Adrenal gland (tissue), 12 donors: Measurements from ENCODE around the gene EFHC1. TPM values are rescaled to one million over a fixed set of nuclear protein-coding genes. Genes with fewer than 3 reads are reported as not detected.

ENCODE experiments used
- DNase-seq, 7 donors: peaks; one replicate each; pipeline ENCODE4 v3.0.0-alpha.2; 2019 to 2020
- H3K27ac ChIP-seq, 5 donors: fragments of 200-600 bp; sonication (generic) in 4 of 5; 1 replicate in 3 of 5; 2 replicates in 2 of 5; pipeline versions ENCODE4 v1.5.1 to v1.8.0; 2016 to 2020; ENCODE audit warnings: mild to moderate bottlenecking in 1 of 5
- H3K27me3 ChIP-seq: fragments of 200-600 bp; 2 replicates; pipeline ENCODE4 v1.8.0; 2021
- H3K36me3 ChIP-seq, 2 donors: fragments of 200-600 bp; replicated peaks in 1 of 2; 1 replicate in 1 of 2; 2 replicates in 1 of 2; pipeline versions ENCODE4 v1.5.1 to v1.8.0; 2018 to 2022
- H3K4me1 ChIP-seq, 2 donors: fragments of 200-600 bp; replicated peaks in 1 of 2; 1 replicate in 1 of 2; 2 replicates in 1 of 2; pipeline versions ENCODE4 v1.5.1 to v1.8.0; 2018 to 2021
- H3K4me3 ChIP-seq, 4 donors: fragments of 200-600 bp; sonication (generic) in 3 of 4; one replicate each; pipeline ENCODE4 v1.5.1; 2016 to 2018
- H3K9me3 ChIP-seq, 3 donors: fragments of 200-600 bp; sonication (generic) in 1 of 3; replicated peaks in 1 of 3; 1 replicate in 2 of 3; 2 replicates in 1 of 3; pipeline versions ENCODE4 v1.5.1 to v1.8.0; 2016 to 2021
- CTCF ChIP-seq, 6 experiments: fragments of 450-650 bp in 4 of 6; fragments of 200-600 bp in 2 of 6; sonication (generic) in 1 of 6; IDR thresholded peaks; 1 replicate in 5 of 6; 2 replicates in 1 of 6; pipeline versions ENCODE4 v1.5.1 to v1.8.0; 2016 to 2021; ENCODE audit warnings: antibody characterized with exemption in 6 of 6, mild to moderate bottlenecking in 2 of 6, moderate library complexity in 1 of 6
- POLR2A ChIP-seq, 2 donors: fragments of 450-650 bp; IDR thresholded peaks; one replicate each; pipeline ENCODE4 v1.6.1; 2017; ENCODE audit warnings: antibody characterized with exemption in 2 of 2, mild to moderate bottlenecking in 2 of 2, moderate library complexity in 1 of 2
- WGBS, 4 donors: extraction: QIAGEN DNeasy Blood & Tissue Kit in 2 of 4; methylation state at CpG; one replicate each; pipeline versions ENCODE4 v1.1.5 to v1.1.7; 2013 to 2017; 5-methylcytosine and 5-hydroxymethylcytosine counted together
- intact Hi-C, 2 donors: fragments of 100-400 bp; cut with DNase I; formaldehyde crosslinking; loops; one replicate each; pipeline versions ENCODE4 v1.14.1 to v1.15.0; 2022 to 2023
- polyA plus RNA-seq, 3 donors: library from polyadenylated mRNA; stranded (reverse); fragments of 200-250 nt in 2 of 3; fragments of 350-450 nt in 1 of 3; fragmentation: Illumina TruSeq in 1 of 3; extraction: RNeasy Lipid Tissue Mini Kit (QIAGEN cat#74804) in 1 of 3; gene quantifications; one replicate each; pipeline ENCODE4 v1.2.3, GENCODE V29; 2013 to 2014
- total RNA-seq, 9 donors: library from RNA; depleted of rRNA in 4 of 9; stranded (reverse); fragments of >200 nt in 4 of 9; fragments of 120-200 nt in 1 of 9; fragmentation: NEBNext Ultra II Directional in 1 of 9; extraction: Animal tissue kit (Norgen Biotek cat#: 25700) in 1 of 9; gene quantifications; one replicate each; pipeline versions ENCODE4 v1.1.0 to v1.2.4, GENCODE V29; 2013 to 2023
- donor health status: healthy with polysubstance abuse.
- donor health status: Bipolar disorder and iron deficiency.
- donor health status: DM: yes; HTN: yes; CAD: no.
- donor health status: DM: no; HTN: no; CAD: no.
- donor health status: DM: no; HTN: no; CAD: no.
- donor health status: DM: yes; HTN: yes; CAD: no.

EFHC1 gene
- total and polyA plus RNA-seq, 12 donors, result 4.0 to 47.9 (median 16.8) TPM

DNA sequence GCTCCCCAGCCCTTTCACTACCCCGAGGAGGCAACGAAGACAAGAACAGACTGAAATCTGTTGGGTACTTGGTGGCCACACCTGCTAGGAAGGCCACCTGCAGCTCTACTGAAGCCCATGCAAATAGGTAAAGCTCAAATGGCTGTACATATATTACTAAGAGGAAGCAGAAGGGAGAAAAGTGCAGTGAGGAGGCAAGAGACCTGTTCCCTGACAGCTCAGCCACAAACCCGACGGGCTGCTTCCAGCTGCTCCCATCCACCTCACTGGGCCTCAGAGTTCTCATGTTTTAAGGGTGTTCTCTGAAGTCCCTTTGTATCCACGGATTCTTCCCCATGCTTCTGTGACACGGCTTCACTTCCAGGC lies 132.1 kb downstream of the EFHC1 start:
- Histone ChIP-seq H3K36me3 (no peaks in the 10 kb centered on the region), H3K4me3 (no peak overlapping the region), H3K27ac (peak overlapping the region in 2 of 5 donors; percentile 36 to 51), H3K27me3 (no peaks in the 10 kb centered on the region), H3K4me1 (peaks cover 8 to 31% of the 10 kb centered on the region in 2 donors), H3K9me3 (no peaks in the 10 kb centered on the region)
- DNase-seq, result peak in 1 of 7 donors; percentile 43
- 58 to 76% (median 71%) methylated on average over 6 of the region's 6 CpGs for WGBS, 4 donors
- intact Hi-C loops, result no loop called here
- no peak for TF ChIP-seq POLR2A (IDR thresholded peaks at IDR 0.05)
- TF ChIP-seq CTCF (IDR thresholded peaks at IDR 0.05), result no peak

GRCh38 chr6:52553158-52553557 lies 133.0 kb downstream of the EFHC1 start:
- no peaks in the 10 kb centered on the region for H3K36me3 ChIP-seq
- no peaks in the 10 kb centered on the region for H3K27me3 ChIP-seq
- H3K27ac ChIP-seq, result no peak overlapping the region
- no peak overlapping the region for H3K4me3 ChIP-seq
- WGBS, 4 donors, result 92 to 100% (median 100%) methylated on average over 1 of the region's 1 CpG
- no peaks in the 10 kb centered on the region for H3K9me3 ChIP-seq
- TF ChIP-seq CTCF (IDR thresholded peaks at IDR 0.05) (no peak), POLR2A (IDR thresholded peaks at IDR 0.05) (no peak)
- peaks cover 8 to 25% of the 10 kb centered on the region in 2 donors for H3K4me1 ChIP-seq
- DNase-seq, result peak in 1 of 7 donors; percentile 11
- intact Hi-C loops, result no loop called here

GRCh38 chr6:52553719-52554118 lies 133.6 kb downstream of the EFHC1 start:
- Histone ChIP-seq H3K4me1 (peaks cover 8 to 25% of the 10 kb centered on the region in 2 donors), H3K27me3 (no peaks in the 10 kb centered on the region), H3K4me3 (no peak overlapping the region), H3K36me3 (no peaks in the 10 kb centered on the region), H3K27ac (no peak overlapping the region), H3K9me3 (no peaks in the 10 kb centered on the region)
- WGBS, 4 donors, result 60 to 73% (median 69%) methylated on average over 2 of the region's 2 CpGs
- no peak for DNase-seq
- no peak for TF ChIP-seq CTCF (IDR thresholded peaks at IDR 0.05)
- intact Hi-C loops, result no loop called here

DNA sequence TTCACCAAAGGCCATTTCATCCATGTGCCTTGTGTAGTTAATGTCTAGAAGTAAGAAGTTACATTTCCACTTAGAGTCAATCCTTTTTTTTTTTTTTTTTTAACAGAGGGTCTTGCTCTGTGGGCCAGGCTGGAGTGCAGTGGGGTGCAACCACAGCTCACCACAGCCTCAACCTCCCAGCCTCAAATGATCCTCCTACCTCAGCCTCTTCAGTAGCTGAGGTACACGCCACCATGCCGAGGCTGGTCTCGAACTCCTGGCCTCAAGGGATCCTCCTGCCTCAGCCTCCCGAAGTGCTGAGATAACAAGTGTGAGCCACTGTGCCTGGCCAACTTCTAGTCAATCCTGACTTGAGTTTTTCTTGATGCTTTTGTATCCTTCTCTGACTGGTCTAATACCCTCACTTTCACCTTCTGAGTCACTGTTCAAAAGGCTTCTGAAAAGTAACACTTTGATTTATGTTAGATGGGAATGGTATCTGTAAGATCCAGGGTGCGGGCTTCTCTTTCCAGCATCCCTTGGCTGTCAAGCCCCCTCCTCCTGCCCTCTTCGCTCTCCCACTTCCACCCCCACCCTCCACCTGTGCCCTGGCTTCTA lies 134.6 kb downstream of the EFHC1 start:
- WGBS, 4 donors, result 94 to 97% (median 94%) methylated on average over 6 of the region's 6 CpGs
- H3K27ac ChIP-seq, result no peak overlapping the region

More for the DNA sequence above, 134.6 kb downstream of the EFHC1 start:
- TF ChIP-seq CTCF (IDR thresholded peaks at IDR 0.05) (no peak), POLR2A (IDR thresholded peaks at IDR 0.05) (no peak)
- no peaks in the 10 kb centered on the region for H3K27me3 ChIP-seq
- H3K4me3 ChIP-seq, result no peak overlapping the region
- DNase-seq, result peak in 1 of 7 donors; percentile 10
- H3K4me1 ChIP-seq, result peaks cover 8 to 25% of the 10 kb centered on the region in 2 donors
- intact Hi-C loops, result no loop called here
- no peaks in the 10 kb centered on the region for H3K36me3 ChIP-seq
- no peaks in the 10 kb centered on the region for H3K9me3 ChIP-seq
